IPS DF 6.9 (cell line): Measurements from ENCODE around the gene NUMB.
"Not testable (repeated sequence)": the region's sequence is repeated elsewhere in the genome, so short reads cannot be mapped to it uniquely, and the experiment has no call there.

Experiments used
- DNase-seq: peaks from one replicate; pipeline ENCODE4 v3.0.0-alpha.2; 2013; ENCODE audit warnings: low read depth, low spot score
- H3K27ac ChIP-seq: one replicate; pipeline ENCODE4 v1.5.1; 2013; ENCODE audit warnings: low read length, control low read depth
- H3K27me3 ChIP-seq: 2 replicates; pipeline ENCODE4 v1.6.1; 2013; ENCODE audit warnings: mild to moderate bottlenecking, low read length; ENCODE audit not compliant: control insufficient read depth, insufficient read depth
- H3K36me3 ChIP-seq: 2 replicates; pipeline ENCODE4 v1.6.1; 2013; ENCODE audit warnings: low read length; ENCODE audit not compliant: control insufficient read depth, insufficient read depth
- H3K4me1 ChIP-seq: 2 replicates; pipeline ENCODE4 v1.6.1; 2013; ENCODE audit warnings: low read length; ENCODE audit not compliant: control insufficient read depth, insufficient read depth
- H3K4me3 ChIP-seq: 2 replicates; pipeline ENCODE4 v1.5.1; 2013; ENCODE audit warnings: mild to moderate bottlenecking, low read length
- H3K9me3 ChIP-seq: 2 replicates; pipeline ENCODE4 v1.6.1; 2013; ENCODE audit warnings: low read length, inconsistent platforms; ENCODE audit not compliant: control insufficient read depth, insufficient read depth
- WGBS: extraction: QIAGEN DNeasy Blood & Tissue Kit; methylation state at CpG from one replicate; pipeline ENCODE4 v1.1.7; 2013; ENCODE audit warnings: mixed read lengths, missing lambda C conversion rate; ENCODE audit not compliant: insufficient read length, insufficient coverage; 5-methylcytosine and 5-hydroxymethylcytosine counted together

NUMB gene

DNA sequence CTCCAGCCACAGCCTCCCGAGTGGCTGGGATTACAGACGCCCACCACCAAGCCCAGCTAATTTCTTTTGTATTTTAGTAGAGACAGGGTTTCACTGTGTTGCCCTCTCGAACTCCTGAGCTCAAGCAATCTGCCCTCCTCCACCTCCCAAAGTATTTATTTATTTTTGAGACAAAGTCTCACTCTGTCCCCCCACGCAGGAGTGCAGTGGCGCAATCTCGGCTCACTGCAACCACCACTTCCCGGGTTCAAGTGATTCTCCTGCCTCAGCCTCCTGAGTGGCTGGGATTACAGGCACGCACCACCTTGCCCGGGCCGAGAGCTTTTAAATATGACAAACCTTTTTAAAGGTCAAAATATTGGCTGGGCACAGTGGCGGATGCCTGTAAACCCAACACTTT lies 14.6 kb downstream of the NUMB start:
- DNase-seq, result no peak
- no peaks in the 10 kb centered on the region for H3K9me3 ChIP-seq
- H3K4me1 ChIP-seq, result no peaks in the 10 kb centered on the region
- no peak overlapping the region for H3K4me3 ChIP-seq
- no peaks in the 10 kb centered on the region for H3K36me3 ChIP-seq
- no peak overlapping the region for H3K27ac ChIP-seq
- no peaks in the 10 kb centered on the region for H3K27me3 ChIP-seq
- WGBS, result no CpG with 5 or more reads among the region's 11 CpGs

- Histone ChIP-seq H3K4me3 (no peak overlapping the region), H3K9me3 (no peaks in the 10 kb centered on the region), H3K27me3 (no peaks in the 10 kb centered on the region), H3K4me1 (no peaks in the 10 kb centered on the region), H3K27ac (no peak overlapping the region), H3K36me3 (no peaks in the 10 kb centered on the region)
- DNase-seq, result no peak
- no CpG with 5 or more reads among the region's 7 CpGs for WGBS
Measured at GRCh38 chr14:73441286-73441685, 17.1 kb downstream of the NUMB start.

GRCh38 chr14:73438993-73439392 lies 19.4 kb downstream of the NUMB start:
- WGBS, result no CpG with 5 or more reads among the region's 2 CpGs
- H3K36me3 ChIP-seq, result no peaks in the 10 kb centered on the region
- H3K27ac ChIP-seq, result no peak overlapping the region
- no peak for DNase-seq
- H3K4me1 ChIP-seq, result no peaks in the 10 kb centered on the region
- H3K9me3 ChIP-seq, result no peaks in the 10 kb centered on the region
- H3K27me3 ChIP-seq, result no peaks in the 10 kb centered on the region
- H3K4me3 ChIP-seq, result no peak overlapping the region

GRCh38 chr14:73437206-73437605 lies 21.1 kb downstream of the NUMB start:
- Histone ChIP-seq H3K36me3 (no peaks in the 10 kb centered on the region), H3K4me3 (no peak overlapping the region), H3K27ac (no peak overlapping the region), H3K4me1 (no peaks in the 10 kb centered on the region), H3K9me3 (no peaks in the 10 kb centered on the region), H3K27me3 (no peaks in the 10 kb centered on the region)
- DNase-seq, result no peak
- WGBS, result no CpG with 5 or more reads among the region's 2 CpGs

GRCh38 chr14:73432124-73432523 lies 26.2 kb downstream of the NUMB start:
- no peaks in the 10 kb centered on the region for H3K4me1 ChIP-seq
- no peak for DNase-seq
- no peak overlapping the region for H3K4me3 ChIP-seq
- H3K27me3 ChIP-seq, result no peaks in the 10 kb centered on the region
- no peaks in the 10 kb centered on the region for H3K9me3 ChIP-seq
- WGBS, result no CpG with 5 or more reads among the region's 3 CpGs
- H3K36me3 ChIP-seq, result no peaks in the 10 kb centered on the region
- no peak overlapping the region for H3K27ac ChIP-seq

GRCh38 chr14:73428353-73428824 lies 30.0 kb downstream of the NUMB start:
- H3K27me3 ChIP-seq, result no peaks in the 10 kb centered on the region
- no peaks in the 10 kb centered on the region for H3K36me3 ChIP-seq
- WGBS, result no CpG with 5 or more reads among the region's 5 CpGs
- no peak overlapping the region for H3K27ac ChIP-seq
- no peak for DNase-seq
- no peak overlapping the region for H3K4me3 ChIP-seq
- no peaks in the 10 kb centered on the region for H3K9me3 ChIP-seq
- no peaks in the 10 kb centered on the region; the same call in 1 of the 2 replicates for H3K4me1 ChIP-seq

GRCh38 chr14:73427516-73428264 lies 30.7 kb downstream of the NUMB start:
- WGBS, result 100% methylated on average over 2 of the region's 4 CpGs

GRCh38 chr14:73426877-73427276 lies 31.5 kb downstream of the NUMB start:
- Histone ChIP-seq H3K27me3 (no peaks in the 10 kb centered on the region), H3K27ac (no peak overlapping the region), H3K4me3 (no peak overlapping the region), H3K9me3 (no peaks in the 10 kb centered on the region), H3K36me3 (no peaks in the 10 kb centered on the region), H3K4me1 (peaks cover 2% of the 10 kb centered on the region; the same call in 1 of the 2 replicates)
- no peak for DNase-seq
- WGBS, result no CpG with 5 or more reads among the region's 5 CpGs

More at GRCh38 chr14:73427516-73428264, 30.7 kb downstream of the NUMB start:
- H3K27me3 ChIP-seq, result no peaks in the 10 kb centered on the region
- DNase-seq, result no peak
- no peaks in the 10 kb centered on the region for H3K36me3 ChIP-seq
- H3K4me3 ChIP-seq, result no peak overlapping the region
- H3K9me3 ChIP-seq, result no peaks in the 10 kb centered on the region
- no peak overlapping the region for H3K27ac ChIP-seq
- H3K4me1 ChIP-seq, result no peaks in the 10 kb centered on the region; the same call in 1 of the 2 replicates

GRCh38 chr14:73424453-73424852 lies 33.9 kb downstream of the NUMB start:
- Histone ChIP-seq H3K4me3 (no peak overlapping the region), H3K27ac (no peak overlapping the region), H3K36me3 (no peaks in the 10 kb centered on the region), H3K4me1 (peaks cover 2% of the 10 kb centered on the region; the same call in 1 of the 2 replicates), H3K27me3 (no peaks in the 10 kb centered on the region), H3K9me3 (no peaks in the 10 kb centered on the region)
- WGBS, result no CpG with 5 or more reads among the region's 3 CpGs
- no peak for DNase-seq

- not testable (repeated sequence) for DNase-seq, H3K27ac ChIP-seq, H3K4me3 ChIP-seq, H3K36me3 ChIP-seq, H3K27me3 ChIP-seq, H3K9me3 ChIP-seq, H3K4me1 ChIP-seq
- no CpG with 5 or more reads among the region's 6 CpGs for WGBS
Measured at GRCh38 chr14:73423092-73423491, 35.3 kb downstream of the NUMB start.

DNA sequence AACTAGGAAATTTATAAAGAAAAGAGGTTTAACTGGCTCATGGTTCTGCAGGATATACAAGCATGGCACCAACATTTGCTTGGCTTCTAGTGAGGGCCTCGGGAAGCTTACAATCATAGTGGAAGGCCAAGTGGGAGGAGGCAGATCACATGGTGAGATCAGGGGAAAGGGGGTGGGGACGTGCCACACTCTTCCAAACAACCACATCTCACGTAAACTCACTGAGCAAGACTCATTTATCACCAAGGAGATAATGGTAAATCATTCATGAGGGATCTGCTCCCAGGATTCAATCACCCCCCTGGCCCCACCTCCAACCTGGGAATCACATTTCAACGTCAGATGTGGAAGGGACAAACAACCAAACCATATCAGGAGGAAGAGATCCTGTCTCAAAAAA lies 35.8 kb downstream of the NUMB start:
- no peaks in the 10 kb centered on the region for H3K27me3 ChIP-seq
- no peaks in the 10 kb centered on the region for H3K9me3 ChIP-seq
- H3K4me1 ChIP-seq, result peaks cover 2% of the 10 kb centered on the region; the same call in 1 of the 2 replicates
- H3K36me3 ChIP-seq, result no peaks in the 10 kb centered on the region
- WGBS, result no CpG with 5 or more reads among the region's 4 CpGs
- DNase-seq, result no peak
- no peak overlapping the region for H3K27ac ChIP-seq
- H3K4me3 ChIP-seq, result no peak overlapping the region
